Lower leg skin (tissue), 4 donors: ENCODE measurements around the gene GLIS2. TPM values are rescaled to one million over a fixed set of nuclear protein-coding genes. Genes with fewer than 3 reads are reported as not detected.
"Not testable (repeated sequence)": the region's sequence is repeated elsewhere in the genome, so short reads cannot be mapped to it uniquely, and the experiment has no call there.

Experiments
- DNase-seq, 2 donors: peaks; one replicate each; pipeline ENCODE4 v3.0.0-alpha.2; 2019; ENCODE audit warnings: low spot score in 2 of 2
- H3K4me3 ChIP-seq: fragments of 200-600 bp; sonication (generic); 2 replicates; pipeline ENCODE4 v1.5.1; 2017; ENCODE audit warnings: mild to moderate bottlenecking, low read depth; ENCODE audit not compliant: poor library complexity, severe bottlenecking
- CTCF ChIP-seq, 3 donors: fragments of 450-650 bp; IDR thresholded peaks; one replicate each; pipeline ENCODE4 v1.5.1; 2016; ENCODE audit warnings: antibody characterized with exemption in 3 of 3, mild to moderate bottlenecking in 3 of 3, moderate library complexity in 2 of 3
- POLR2A ChIP-seq, 2 donors: fragments of 450-650 bp; IDR thresholded peaks; one replicate each; pipeline ENCODE4 v1.6.1; 2016 to 2017; ENCODE audit warnings: antibody characterized with exemption in 2 of 2, mild to moderate bottlenecking in 1 of 2, moderate library complexity in 1 of 2
- WGBS, 2 donors: methylation state at CpG; one replicate each; pipeline ENCODE4 v1.1.5; 2018; 5-methylcytosine and 5-hydroxymethylcytosine counted together
- intact Hi-C: fragments of 100-400 bp; cut with DNase I; formaldehyde crosslinking; loops from one replicate; pipeline ENCODE4 v1.15.0; 2023; ENCODE audit warnings: low total_unique reads
- total RNA-seq, 4 donors: library from RNA; depleted of rRNA; stranded (reverse); fragments of >200 nt; gene quantifications; one replicate each; pipeline ENCODE4 v1.1.0, GENCODE V29; 2016

Gene GLIS2
- total RNA-seq, 4 donors from 2014 or later: 1.3 to 2.6 (median 2.2) TPM

- TF ChIP-seq CTCF (IDR thresholded peaks at IDR 0.05) (no peak), POLR2A (IDR thresholded peaks at IDR 0.05) (no peak)
- 88 to 91% methylated on average over 12 to 13 of the region's 13 CpGs for WGBS, 2 donors
- DNase-seq: no peak
- no peak overlapping the region for H3K4me3 ChIP-seq
- intact Hi-C loops: no loop called here
Observed at GRCh38 chr16:4341250-4341649, 25.4 kb downstream of the GLIS2 start.

- 85 to 89% methylated on average over 14 to 21 of the region's 21 CpGs for WGBS, 2 donors
- H3K4me3 ChIP-seq: no peak overlapping the region
- intact Hi-C loops: no loop called here
- no peak for DNase-seq
- no peak for TF ChIP-seq CTCF (IDR thresholded peaks at IDR 0.05)
- no peak for TF ChIP-seq POLR2A (IDR thresholded peaks at IDR 0.05)
Observed at GRCh38 chr16:4342866-4343744, 27.2 kb downstream of the GLIS2 start.

GRCh38 chr16:4344300-4344982 is 28.6 kb downstream of the GLIS2 start:
- WGBS, 2 donors: 40 to 63% methylated on average over 6 to 8 of the region's 10 CpGs
- H3K4me3 ChIP-seq, intact Hi-C loops, DNase-seq: not testable (repeated sequence)

- intact Hi-C loops: no loop called here
- 65 to 72% methylated on average over 21 to 26 of the region's 26 CpGs for WGBS, 2 donors
- no peak for TF ChIP-seq POLR2A (IDR thresholded peaks at IDR 0.05)
- no peak for TF ChIP-seq CTCF (IDR thresholded peaks at IDR 0.05)
- H3K4me3 ChIP-seq: no peak overlapping the region
- DNase-seq: no peak
Observed at GRCh38 chr16:4344983-4345835, 29.3 kb downstream of the GLIS2 start.

- intact Hi-C loops: no loop called here
- DNase-seq: no peak
- 67 to 76% methylated on average over 13 to 14 of the region's 14 CpGs for WGBS, 2 donors
- no peak for TF ChIP-seq CTCF (IDR thresholded peaks at IDR 0.05)
- no peak overlapping the region for H3K4me3 ChIP-seq
Observed at GRCh38 chr16:4345836-4346781, 30.2 kb downstream of the GLIS2 start.
